CD14-positive monocyte (primary cell): ENCODE data around the gene NAT10. TPM values are rescaled to one million over a fixed set of nuclear protein-coding genes. Genes with fewer than 3 reads are reported as not detected.

Experiments
- DNase-seq, 3 donors: peaks; one replicate each; pipeline ENCODE4 v3.0.0-alpha.2; 2011 to 2022
- H2AFZ ChIP-seq: 2 replicates; pipeline ENCODE4 v1.6.0; 2012; ENCODE audit warnings: mild to moderate bottlenecking, low read depth, low read length, inconsistent platforms; ENCODE audit not compliant: insufficient read depth, poor library complexity, severe bottlenecking
- H3K27ac ChIP-seq, 2 donors: 1 replicate in 1 of 2; 2 replicates in 1 of 2; pipeline ENCODE4 v1.5.1; 2012 to 2013; ENCODE audit warnings: low read length in 2 of 2, control low read depth in 1 of 2, inconsistent platforms in 1 of 2, low read depth in 1 of 2, mild to moderate bottlenecking in 1 of 2
- H3K27me3 ChIP-seq, 2 donors: one replicate each; pipeline versions ENCODE4 v1.6.0 to v1.6.1; 2011 to 2013; ENCODE audit warnings: low read length in 2 of 2; ENCODE audit not compliant: control insufficient read depth in 2 of 2, insufficient read depth in 2 of 2
- H3K36me3 ChIP-seq, 2 donors: replicated peaks in 1 of 2; 1 replicate in 1 of 2; 2 replicates in 1 of 2; pipeline versions ENCODE4 v1.5.1 to v1.6.1; 2012 to 2013; ENCODE audit warnings: low read length in 2 of 2, control low read depth in 1 of 2, inconsistent platforms in 1 of 2, mild to moderate bottlenecking in 1 of 2; ENCODE audit not compliant: insufficient read depth in 2 of 2, control insufficient read depth in 1 of 2
- H3K4me1 ChIP-seq, 2 donors: 1 replicate in 1 of 2; 2 replicates in 1 of 2; pipeline versions ENCODE4 v1.5.1 to v1.6.1; 2012 to 2013; ENCODE audit warnings: low read length in 2 of 2, control low read depth in 1 of 2, inconsistent platforms in 1 of 2, mild to moderate bottlenecking in 1 of 2, moderate library complexity in 1 of 2; ENCODE audit not compliant: insufficient read depth in 2 of 2, control insufficient read depth in 1 of 2
- H3K4me2 ChIP-seq: replicated peaks from 2 replicates; pipeline ENCODE3; 2012; ENCODE audit warnings: low read length, moderate library complexity, mild to moderate bottlenecking; ENCODE audit not compliant: poor library complexity, severe bottlenecking; ENCODE audit errors: extremely low read depth
- H3K4me3 ChIP-seq, 3 experiments: fragments of 200-600 bp in 1 of 3; sonication (generic) in 1 of 3; replicated peaks in 1 of 3; 1 replicate in 2 of 3; 2 replicates in 1 of 3; pipeline ENCODE4 v1.5.1; 2011 to 2013; ENCODE audit warnings: low read length in 3 of 3, mild to moderate bottlenecking in 3 of 3, control low read depth in 2 of 3, low read depth in 2 of 3, inconsistent platforms in 1 of 3, moderate library complexity in 1 of 3
- H3K79me2 ChIP-seq: 2 replicates; pipeline ENCODE4 v1.6.0; 2012; ENCODE audit warnings: mild to moderate bottlenecking, control low read depth, inconsistent platforms, low read length, moderate library complexity; ENCODE audit not compliant: insufficient read depth
- H3K9ac ChIP-seq: 2 replicates; pipeline ENCODE4 v1.6.0; 2017; ENCODE audit warnings: low read length, mild to moderate bottlenecking; ENCODE audit not compliant: insufficient read depth, poor library complexity, severe bottlenecking
- H3K9me3 ChIP-seq, 2 donors: replicated peaks in 1 of 2; 1 replicate in 1 of 2; 2 replicates in 1 of 2; pipeline versions ENCODE4 v1.5.1 to v1.6.1; 2012 to 2013; ENCODE audit warnings: low read length in 2 of 2, control low read depth in 1 of 2; ENCODE audit not compliant: control insufficient read depth in 1 of 2, insufficient read depth in 1 of 2
- H4K20me1 ChIP-seq: 2 replicates; pipeline ENCODE4 v1.6.0; 2012; ENCODE audit warnings: mild to moderate bottlenecking, low read length, control low read depth, moderate library complexity; ENCODE audit not compliant: insufficient read depth
- H3K27ac Mint-ChIP-seq, 7 donors: one replicate each; pipeline ENCODE4 v1.8.0; 2020; ENCODE audit warnings: mild to moderate bottlenecking in 7 of 7, mixed read lengths in 7 of 7, moderate library complexity in 6 of 7, inconsistent platforms in 2 of 7
- H3K27me3 Mint-ChIP-seq, 3 donors: one replicate each; pipeline ENCODE4 v1.8.0; 2021 to 2022; ENCODE audit warnings: low read depth in 3 of 3, mild to moderate bottlenecking in 3 of 3, mixed read lengths in 3 of 3, moderate library complexity in 3 of 3, inconsistent platforms in 1 of 3
- H3K36me3 Mint-ChIP-seq, 2 donors: one replicate each; pipeline ENCODE4 v1.8.0; 2020; ENCODE audit warnings: mixed read lengths in 2 of 2, inconsistent platforms in 1 of 2, mild to moderate bottlenecking in 1 of 2
- H3K4me1 Mint-ChIP-seq: one replicate; pipeline ENCODE4 v1.8.0; 2020; ENCODE audit warnings: mild to moderate bottlenecking, mixed read lengths
- H3K4me3 Mint-ChIP-seq, 2 donors: one replicate each; pipeline ENCODE4 v1.8.0; 2020; ENCODE audit warnings: mild to moderate bottlenecking in 2 of 2, mixed read lengths in 2 of 2, moderate library complexity in 1 of 2
- H3K9me3 Mint-ChIP-seq, 7 donors: one replicate each; pipeline ENCODE4 v1.8.0; 2020 to 2022; ENCODE audit warnings: mixed read lengths in 7 of 7, mild to moderate bottlenecking in 6 of 7, moderate library complexity in 6 of 7, inconsistent platforms in 2 of 7
- WGBS: methylation state at CpG from one replicate; pipeline ENCODE4 v1.1.5; 2013; ENCODE audit warnings: missing lambda C conversion rate; ENCODE audit not compliant: insufficient coverage; 5-methylcytosine and 5-hydroxymethylcytosine counted together
- intact Hi-C, 2 donors: fragments of 100-400 bp; cut with micrococcal nuclease; formaldehyde crosslinking; loops; one replicate each; pipeline versions ENCODE4 v1.15.0 to v1.15.1; 2023
- polyA plus RNA-seq, 3 donors: library from polyadenylated mRNA; depleted of rRNA in 1 of 3; unstranded in 2 of 3; stranded (reverse) in 1 of 3; fragments of 300-500 nt in 2 of 3; fragments of >200 nt in 1 of 3; fragmentation: Illumina TruSeq in 2 of 3; gene quantifications; 1 replicate in 2 of 3; 2 replicates in 1 of 3; pipeline ENCODE4 v1.2.3, GENCODE V29; 2012 to 2021
- TF ChIP-seq, protein P1 (sequence below): fragments of 200-600 bp; IDR thresholded peaks from one replicate; pipeline ENCODE4 v1.8.0; 2022; ENCODE audit warnings: antibody characterized with exemption, mild to moderate bottlenecking

NAT10 gene
- polyA plus RNA-seq, 3 donors: 10.1 to 13.3 (median 13.1) TPM

DNA sequence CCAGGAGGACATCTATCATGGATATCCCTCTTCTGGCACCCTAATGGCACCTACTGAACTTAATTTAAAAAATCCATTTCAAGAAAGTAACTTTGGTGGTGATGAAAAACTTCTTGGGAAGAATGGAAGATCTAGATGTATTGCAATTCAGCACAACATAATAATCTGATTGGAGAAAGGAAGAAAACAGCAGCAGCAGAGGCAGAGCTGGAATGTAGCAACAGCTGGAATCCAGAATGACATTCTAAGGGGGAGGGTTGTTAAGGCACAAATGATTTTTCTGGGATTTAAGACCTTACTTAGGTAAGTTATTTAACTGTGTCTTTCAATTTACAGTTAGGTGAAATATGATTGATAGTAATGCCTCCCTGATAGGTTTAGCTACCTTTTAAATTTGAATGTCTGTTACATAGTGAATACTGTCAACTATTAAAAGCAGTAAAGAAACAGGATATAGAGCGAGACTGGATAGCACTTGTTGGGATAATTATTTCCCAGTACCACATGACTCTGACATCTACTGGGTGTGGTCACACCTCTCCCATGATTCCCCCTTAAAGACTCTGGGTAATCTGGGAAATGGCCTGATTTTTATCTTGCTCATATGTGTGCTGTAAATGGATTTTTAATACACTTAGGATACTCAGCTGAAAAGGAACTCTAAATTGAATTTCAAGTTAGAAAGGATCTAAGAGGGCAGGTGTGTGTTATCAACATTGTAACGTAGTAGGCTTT, 42.2 kb upstream of the NAT10 start:
- H3K4me2 ChIP-seq: no peak overlapping the region
- Mint-ChIP-seq H3K4me3 (no peak overlapping the region), H3K9me3 (peaks cover 0 to 3% (median 0%) of the 10 kb centered on the region in 7 donors), H3K36me3 (peaks cover 28 to 67% of the 10 kb centered on the region in 2 donors), H3K27me3 (no peaks in the 10 kb centered on the region), H3K4me1 (peaks cover 25% of the 10 kb centered on the region), H3K27ac (peak overlapping the region in 3 of 7 donors; percentile 33 to 63 (median 40))
- H3K9me3 ChIP-seq: no peaks in the 10 kb centered on the region
- H3K27ac ChIP-seq: peak overlapping the region in 1 of 2 donors; percentile 30
- no peak overlapping the region for H3K4me3 ChIP-seq
- peaks cover 100% of the 10 kb centered on the region for H4K20me1 ChIP-seq
- no peak overlapping the region for H2AFZ ChIP-seq
- TF ChIP-seq, protein P1, sequence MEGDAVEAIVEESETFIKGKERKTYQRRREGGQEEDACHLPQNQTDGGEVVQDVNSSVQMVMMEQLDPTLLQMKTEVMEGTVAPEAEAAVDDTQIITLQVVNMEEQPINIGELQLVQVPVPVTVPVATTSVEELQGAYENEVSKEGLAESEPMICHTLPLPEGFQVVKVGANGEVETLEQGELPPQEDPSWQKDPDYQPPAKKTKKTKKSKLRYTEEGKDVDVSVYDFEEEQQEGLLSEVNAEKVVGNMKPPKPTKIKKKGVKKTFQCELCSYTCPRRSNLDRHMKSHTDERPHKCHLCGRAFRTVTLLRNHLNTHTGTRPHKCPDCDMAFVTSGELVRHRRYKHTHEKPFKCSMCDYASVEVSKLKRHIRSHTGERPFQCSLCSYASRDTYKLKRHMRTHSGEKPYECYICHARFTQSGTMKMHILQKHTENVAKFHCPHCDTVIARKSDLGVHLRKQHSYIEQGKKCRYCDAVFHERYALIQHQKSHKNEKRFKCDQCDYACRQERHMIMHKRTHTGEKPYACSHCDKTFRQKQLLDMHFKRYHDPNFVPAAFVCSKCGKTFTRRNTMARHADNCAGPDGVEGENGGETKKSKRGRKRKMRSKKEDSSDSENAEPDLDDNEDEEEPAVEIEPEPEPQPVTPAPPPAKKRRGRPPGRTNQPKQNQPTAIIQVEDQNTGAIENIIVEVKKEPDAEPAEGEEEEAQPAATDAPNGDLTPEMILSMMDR: no peak
- H3K4me1 ChIP-seq: peaks cover 0 to 4% of the 10 kb centered on the region in 2 donors
- intact Hi-C loops: no loop called here
- H3K36me3 ChIP-seq: peaks cover 20 to 72% of the 10 kb centered on the region in 2 donors
- peaks cover 100% of the 10 kb centered on the region for H3K79me2 ChIP-seq
- DNase-seq: no peak
- no peaks in the 10 kb centered on the region for H3K27me3 ChIP-seq
- no peak overlapping the region for H3K9ac ChIP-seq
- 100% methylated on average over 1 of the region's 2 CpGs for WGBS

DNA sequence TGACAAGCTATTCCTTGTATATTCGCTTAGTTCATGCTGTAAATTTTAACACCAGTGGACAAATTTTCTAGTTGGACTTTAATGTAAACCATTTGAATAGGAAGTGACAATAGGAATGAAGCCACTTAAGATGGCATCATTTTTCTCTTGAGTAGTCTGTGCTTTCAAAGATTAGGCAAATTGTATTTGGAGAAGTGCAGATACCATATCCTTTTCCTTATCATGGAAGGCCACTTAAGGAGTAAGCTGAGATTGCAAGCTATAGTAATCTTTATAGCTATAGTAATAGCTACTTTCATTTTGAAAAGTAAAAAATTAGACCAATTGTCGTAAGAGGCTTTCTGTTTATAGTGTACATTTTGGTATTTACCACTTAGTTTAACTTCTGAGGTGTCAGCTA, 41.1 kb upstream of the NAT10 start:
- no CpG with 5 or more reads among the region's 2 CpGs for WGBS
- Histone ChIP-seq H3K36me3 (peaks cover 20 to 74% of the 10 kb centered on the region in 2 donors), H3K4me1 (peaks cover 0 to 4% of the 10 kb centered on the region in 2 donors)

More for the DNA sequence above, 41.1 kb upstream of the NAT10 start:
- intact Hi-C loops: no loop called here
- peaks cover 26 to 61% of the 10 kb centered on the region in 2 donors for H3K36me3 Mint-ChIP-seq
- TF ChIP-seq, protein P1: no peak
- H3K9me3 Mint-ChIP-seq: peaks cover 0 to 3% (median 0%) of the 10 kb centered on the region in 7 donors
- Histone ChIP-seq H3K27ac (peak overlapping the region in 1 of 2 donors; percentile 37), H3K9ac (no peak overlapping the region), H2AFZ (no peak overlapping the region), H4K20me1 (peaks cover 100% of the 10 kb centered on the region), H3K27me3 (no peaks in the 10 kb centered on the region), H3K4me3 (no peak overlapping the region), H3K79me2 (peaks cover 100% of the 10 kb centered on the region), H3K9me3 (no peaks in the 10 kb centered on the region), H3K4me2 (no peak overlapping the region)
- DNase-seq: no peak
- H3K4me3 Mint-ChIP-seq: no peak overlapping the region
- H3K27ac Mint-ChIP-seq: no peak overlapping the region
- peaks cover 16% of the 10 kb centered on the region for H3K4me1 Mint-ChIP-seq
- H3K27me3 Mint-ChIP-seq: no peaks in the 10 kb centered on the region
